Measurements from ENCODE around the gene IP6K3. TPM values are rescaled to one million over a fixed set of nuclear protein-coding genes. Genes with fewer than 3 reads are reported as not detected.

Gene IP6K3
- polyA plus RNA-seq, 1 experiment: 0.75 TPM

GRCh38 chr6:33677689-33678088 lies 69.0 kb downstream of the IP6K3 start:
- CTCF ChIA-PET: interaction anchor here (1.0 to 1.2 kb wide), 3 partner anchors 23 to 88 kb away, joined by 3 read pairs; partner anchors contain the start of gene UQCC2
- Histone ChIP-seq H3K36me3 (ENCODE audit: control insufficient read depth, insufficient read depth, low read length) (peaks cover 29% of the 10 kb centered on the region), H3K4me3 (ENCODE audit: low read depth, low read length) (no peak overlapping the region), H3K27me3 (ENCODE audit: control insufficient read depth, insufficient read depth, low read length) (no peaks in the 10 kb centered on the region)
- DNase-seq (ENCODE audit: low read depth): no peak
- no peak for TF ChIP-seq CTCF (IDR thresholded peaks at IDR 0.05; ENCODE audit: insufficient read depth, low read depth, low read length)
- POLR2A ChIA-PET: no interaction called here

- Histone ChIP-seq H3K27me3 (ENCODE audit: control insufficient read depth, insufficient read depth, low read length) (no peaks in the 10 kb centered on the region), H3K4me3 (ENCODE audit: low read depth, low read length) (no peak overlapping the region), H3K36me3 (ENCODE audit: control insufficient read depth, insufficient read depth, low read length) (peaks cover 26% of the 10 kb centered on the region)
- ChIA-PET POLR2A (no interaction called here), CTCF (interaction anchor here (0.6 to 1.2 kb wide), 5 partner anchors 14 to 293 kb away, joined by 3 read pairs; partner anchors contain the start of gene UQCC2)
- DNase-seq (ENCODE audit: low read depth): peak; percentile 67
- no peak for TF ChIP-seq CTCF (IDR thresholded peaks at IDR 0.05; ENCODE audit: insufficient read depth, low read depth, low read length)
These were observed 69.5 kb downstream of the IP6K3 start for GRCh38 chr6:33677143-33677660.

DNA sequence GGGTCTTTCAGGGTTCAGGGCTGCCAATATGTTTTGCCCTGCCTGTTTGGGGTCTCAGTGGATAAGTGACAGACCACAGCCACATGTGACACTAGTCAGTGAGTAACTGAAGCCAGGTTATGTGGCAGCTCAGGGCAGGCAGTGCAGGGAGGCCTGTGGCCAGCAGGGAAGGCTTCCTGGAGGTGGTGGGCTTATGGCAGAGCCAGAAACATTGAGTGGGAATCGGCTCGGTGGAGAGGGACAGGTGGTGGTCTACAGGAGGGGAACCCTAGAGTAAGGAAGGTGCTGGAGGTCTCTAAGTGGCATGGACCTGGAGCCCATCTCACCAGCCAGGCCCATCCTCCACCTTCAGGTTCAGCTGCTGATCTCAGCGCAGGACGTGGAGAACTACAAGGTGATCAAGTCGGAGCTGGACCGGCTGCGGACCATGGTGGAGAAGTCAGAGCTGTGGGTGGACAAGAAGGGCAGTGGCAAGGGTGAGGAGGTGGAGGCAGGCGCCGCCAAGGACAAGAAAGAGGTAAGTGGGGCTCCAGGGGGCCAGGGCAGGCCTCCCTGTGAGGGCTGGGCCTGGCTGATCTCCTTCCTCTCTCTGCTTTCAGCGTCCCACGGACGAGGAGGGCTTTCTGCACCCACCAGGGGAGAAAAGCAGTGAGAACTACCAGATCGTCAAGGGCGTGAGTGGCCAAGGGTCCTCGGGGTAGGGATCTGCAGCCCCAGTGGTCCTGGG lies 70.1 kb downstream of the IP6K3 start:
- ChIA-PET CTCF (interaction anchor here (0.6 to 1.4 kb wide), 9 partner anchors 14 to 292 kb away, joined by 3 to 4 read pairs (median 3); partner anchors contain the start of gene UQCC2), POLR2A (no interaction called here)
- Histone ChIP-seq H3K27me3 (ENCODE audit: control insufficient read depth, insufficient read depth, low read length) (no peaks in the 10 kb centered on the region), H3K4me3 (ENCODE audit: low read depth, low read length) (no peak overlapping the region), H3K36me3 (ENCODE audit: control insufficient read depth, insufficient read depth, low read length) (peaks cover 25% of the 10 kb centered on the region)
- no peak for TF ChIP-seq CTCF (IDR thresholded peaks at IDR 0.05; ENCODE audit: insufficient read depth, low read depth, low read length)
- DNase-seq (ENCODE audit: low read depth): no peak

DNA sequence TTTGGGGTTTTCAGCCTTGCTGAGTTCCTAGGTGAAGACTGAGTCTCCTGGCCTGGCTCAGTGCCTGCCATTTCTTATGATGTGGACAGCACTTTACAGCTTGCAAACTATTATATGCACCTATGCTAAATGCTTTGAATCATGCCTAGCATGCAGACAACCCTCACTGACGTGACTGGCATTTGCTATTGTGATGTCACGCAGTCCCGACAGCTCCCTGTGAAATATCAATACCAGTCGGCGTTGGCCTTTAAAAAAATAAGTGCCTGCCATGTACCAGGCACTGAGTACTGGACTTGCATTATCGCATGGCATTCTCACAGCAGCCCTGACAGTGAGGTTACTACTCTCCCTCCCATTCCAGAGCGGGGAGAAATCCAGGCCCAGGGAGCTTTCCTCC lies 70.7 kb downstream of the IP6K3 start:
- H3K4me3 ChIP-seq (ENCODE audit: low read depth, low read length): no peak overlapping the region
- DNase-seq (ENCODE audit: low read depth): no peak
- ChIA-PET POLR2A (no interaction called here), CTCF (interaction anchor here (1.0 to 1.4 kb wide), 5 partner anchors 13 to 86 kb away, joined by 3 to 4 read pairs (median 3); no protein-coding TSS in a partner anchor)
- TF ChIP-seq CTCF (IDR thresholded peaks at IDR 0.05; ENCODE audit: insufficient read depth, low read depth, low read length): no peak
- peaks cover 23% of the 10 kb centered on the region for H3K36me3 ChIP-seq (ENCODE audit: control insufficient read depth, insufficient read depth, low read length)
- H3K27me3 ChIP-seq (ENCODE audit: control insufficient read depth, insufficient read depth, low read length): no peaks in the 10 kb centered on the region

- Histone ChIP-seq H3K27me3 (ENCODE audit: control insufficient read depth, insufficient read depth, low read length) (no peaks in the 10 kb centered on the region), H3K4me3 (ENCODE audit: low read depth, low read length) (no peak overlapping the region), H3K36me3 (ENCODE audit: control insufficient read depth, insufficient read depth, low read length) (peaks cover 20% of the 10 kb centered on the region)
- CTCF ChIA-PET: interaction anchor here (0.9 to 3.4 kb wide), 7 partner anchors 12 to 93 kb away, joined by 3 to 20 read pairs (median 6); partner anchors contain the start of genes BAK1 and UQCC2
- no peak for DNase-seq (ENCODE audit: low read depth)
- TF ChIP-seq CTCF (IDR thresholded peaks at IDR 0.05; ENCODE audit: insufficient read depth, low read depth, low read length): no peak
- POLR2A ChIA-PET: no interaction called here
These were observed 72.9 kb downstream of the IP6K3 start for GRCh38 chr6:33673851-33674250.

Measured in BJ (cell line).